Neural progenitor cell (in vitro differentiated cells): ENCODE data around the gene ZNF597. TPM values are rescaled to one million over a fixed set of nuclear protein-coding genes. Genes with fewer than 3 reads are reported as not detected.
A peak's percentile ranks its signal among the peaks of the same experiment; 100 is the strongest.

Experiments used
- DNase-seq: peaks from one replicate; pipeline ENCODE4 v3.0.0-alpha.2; 2016; ENCODE audit warnings: low spot score
- H2AFZ ChIP-seq: fragments of 200-600 bp; sonication (generic); replicated peaks from 2 replicates; pipeline ENCODE4 v1.6.1; 2016; ENCODE audit warnings: antibody characterized with exemption
- H3F3A ChIP-seq: fragments of 200-600 bp; sonication (generic); 2 replicates; pipeline ENCODE4 v1.6.1; 2016; ENCODE audit warnings: antibody characterized with exemption, low read depth
- H3K27ac ChIP-seq: fragments of 200-600 bp; sonication (generic); 2 replicates; pipeline ENCODE4 v1.5.1; 2016; ENCODE audit warnings: mild to moderate bottlenecking
- H3K27me3 ChIP-seq: fragments of 200-600 bp; sonication (generic); 2 replicates; pipeline ENCODE4 v1.6.1; 2016; ENCODE audit warnings: mild to moderate bottlenecking, moderate library complexity
- H3K36me3 ChIP-seq: fragments of 200-600 bp; sonication (generic); 2 replicates; pipeline ENCODE4 v1.5.1; 2016
- H3K4me1 ChIP-seq: fragments of 200-600 bp; sonication (generic); 2 replicates; pipeline ENCODE4 v1.6.1; 2016; ENCODE audit warnings: mixed run types
- H3K4me2 ChIP-seq: fragments of 200-600 bp; sonication (generic); 2 replicates; pipeline ENCODE4 v1.6.1; 2016
- H3K4me3 ChIP-seq: fragments of 200-600 bp; sonication (generic); 2 replicates; pipeline ENCODE4 v1.5.1; 2016
- H3K79me2 ChIP-seq: fragments of 200-600 bp; sonication (generic); 2 replicates; pipeline ENCODE4 v1.6.1; 2016; ENCODE audit warnings: low read depth
- H3K9ac ChIP-seq: fragments of 200-600 bp; sonication (generic); 2 replicates; pipeline ENCODE4 v1.6.1; 2016
- H3K9me3 ChIP-seq: fragments of 200-600 bp; sonication (generic); 2 replicates; pipeline ENCODE4 v1.5.1; 2016; ENCODE audit warnings: low read depth
- H4K20me1 ChIP-seq: fragments of 200-600 bp; sonication (generic); 2 replicates; pipeline ENCODE4 v1.6.1; 2016; ENCODE audit warnings: low read depth
- H3K27ac Mint-ChIP-seq: 3 replicates; pipeline ENCODE4 v1.8.0; 2021; ENCODE audit warnings: mixed read lengths
- H3K27me3 Mint-ChIP-seq: 2 replicates; pipeline ENCODE4 v1.8.0; 2022; ENCODE audit warnings: low read depth, mild to moderate bottlenecking, inconsistent platforms, moderate library complexity, mixed read lengths; ENCODE audit not compliant: insufficient read depth
- H3K36me3 Mint-ChIP-seq: 3 replicates; pipeline ENCODE4 v1.8.0; 2021; ENCODE audit warnings: mixed read lengths
- H3K4me1 Mint-ChIP-seq: 3 replicates; pipeline ENCODE4 v1.8.0; 2021; ENCODE audit warnings: mixed read lengths
- H3K4me3 Mint-ChIP-seq: 3 replicates; pipeline ENCODE4 v1.8.0; 2021; ENCODE audit warnings: mild to moderate bottlenecking, moderate library complexity, mixed read lengths
- H3K9me3 Mint-ChIP-seq: 3 replicates; pipeline ENCODE4 v1.8.0; 2020; ENCODE audit warnings: mixed read lengths
- CTCF ChIP-seq: fragments of 200-600 bp; sonication (generic); IDR thresholded peaks from 2 replicates; pipeline ENCODE4 v1.5.1; 2017; ENCODE audit warnings: antibody characterized with exemption, mild to moderate bottlenecking
- EZH2 ChIP-seq: fragments of 200-600 bp; sonication (generic); IDR thresholded peaks from 2 replicates; pipeline ENCODE4 v1.6.1; 2017; ENCODE audit warnings: antibody characterized with exemption, mild to moderate bottlenecking, moderate library complexity
- EZH2phosphoT487 ChIP-seq: fragments of 200-600 bp; sonication (generic); IDR thresholded peaks from 2 replicates; pipeline ENCODE4 v1.6.1; 2017; ENCODE audit warnings: antibody characterized with exemption
- total RNA-seq: library from RNA; depleted of rRNA; stranded (reverse); fragments of >200 nt; gene quantifications from 2 replicates; pipeline ENCODE4 v1.2.3, GENCODE V29; 2015; ENCODE audit warnings: low replicate concordance

Gene ZNF597
- 1.4 and 2.2 TPM in 2 replicates for total RNA-seq

- Histone ChIP-seq H3K9ac (peak within 1 kb of the TSS; percentile 84), H3K4me2 (peak within 1 kb of the TSS; percentile 86), H2AFZ (peak within 1 kb of the TSS; percentile 58), H3K4me1 (no peaks in the 10 kb centered on the region), H3K79me2 (peaks cover 27% of the 10 kb centered on the region), H3K27me3 (no peaks in the 10 kb centered on the region), H4K20me1 (no peaks in the 10 kb centered on the region), H3K4me3 (peak within 1 kb of the TSS; percentile 76), H3K9me3 (peaks cover 6% of the 10 kb centered on the region), H3K27ac (no peak within 1 kb of the TSS), H3F3A (no peaks in the 10 kb centered on the region), H3K36me3 (peaks cover 4% of the 10 kb centered on the region)
- Mint-ChIP-seq H3K4me3 (peak within 1 kb of the TSS; percentile 99), H3K27me3 (peaks cover 4% of the 10 kb centered on the region), H3K27ac (peak within 1 kb of the TSS; percentile 97), H3K9me3 (peaks cover 23% of the 10 kb centered on the region), H3K36me3 (peaks cover 32% of the 10 kb centered on the region), H3K4me1 (peaks cover 9% of the 10 kb centered on the region)
- TF ChIP-seq EZH2 (no peak), CTCF (no peak), EZH2phosphoT487 (no peak)
- peak; percentile 92 for DNase-seq
These were observed at the start of gene ZNF597, which contains the start of gene NAA60 for GRCh38 chr16:3443108-3444031. ZNF597 (minus strand) TSS chr16:3443504; CDS start chr16:3443153, 351 bp downstream. NAA60 (plus strand) TSS chr16:3443680; CDS start chr16:3476228, 32,548 bp downstream.

GRCh38 chr16:3492356-3492755 is 49.1 kb upstream of the ZNF597 start:
- H3K27ac Mint-ChIP-seq, result no peak overlapping the region

GRCh38 chr16:3490911-3491629 is 47.8 kb upstream of the ZNF597 start:
- H3K9ac ChIP-seq, result no peak overlapping the region
- no peaks in the 10 kb centered on the region for H3K36me3 ChIP-seq
- H3K4me1 Mint-ChIP-seq, result peaks cover 2% of the 10 kb centered on the region
- H3F3A ChIP-seq, result no peaks in the 10 kb centered on the region
- H3K9me3 Mint-ChIP-seq, result no peaks in the 10 kb centered on the region
- no peak for DNase-seq
- no peak overlapping the region for H3K4me3 ChIP-seq
- H3K36me3 Mint-ChIP-seq, result peaks cover 5% of the 10 kb centered on the region
- no peaks in the 10 kb centered on the region for H3K27me3 ChIP-seq
- no peaks in the 10 kb centered on the region for H4K20me1 ChIP-seq
- H2AFZ ChIP-seq, result no peak overlapping the region
- no peak overlapping the region for H3K27ac Mint-ChIP-seq
- TF ChIP-seq EZH2 (no peak), CTCF (no peak)
- H3K4me2 ChIP-seq, result no peak overlapping the region
- H3K27ac ChIP-seq, result no peak overlapping the region
- no peak overlapping the region for H3K4me3 Mint-ChIP-seq
- no peaks in the 10 kb centered on the region for H3K9me3 ChIP-seq
- H3K27me3 Mint-ChIP-seq, result peaks cover 2% of the 10 kb centered on the region
- no peaks in the 10 kb centered on the region for H3K79me2 ChIP-seq
- H3K4me1 ChIP-seq, result no peaks in the 10 kb centered on the region

More at GRCh38 chr16:3492356-3492755, 49.1 kb upstream of the ZNF597 start:
- Histone ChIP-seq H3K79me2 (no peaks in the 10 kb centered on the region), H3K9me3 (no peaks in the 10 kb centered on the region), H3K27me3 (no peaks in the 10 kb centered on the region), H3K27ac (no peak overlapping the region), H3K4me3 (no peak overlapping the region), H4K20me1 (no peaks in the 10 kb centered on the region), H3K36me3 (no peaks in the 10 kb centered on the region), H3K9ac (no peak overlapping the region), H3K4me2 (no peak overlapping the region), H2AFZ (no peak overlapping the region), H3K4me1 (no peaks in the 10 kb centered on the region), H3F3A (no peaks in the 10 kb centered on the region)
- H3K4me3 Mint-ChIP-seq, result no peak overlapping the region
- no peak for TF ChIP-seq CTCF
- DNase-seq, result no peak
- no peaks in the 10 kb centered on the region for H3K9me3 Mint-ChIP-seq
- peaks cover 2% of the 10 kb centered on the region for H3K36me3 Mint-ChIP-seq
- H3K27me3 Mint-ChIP-seq, result peaks cover 2% of the 10 kb centered on the region
- peaks cover 2% of the 10 kb centered on the region for H3K4me1 Mint-ChIP-seq
